SK-N-SH (cell line): ENCODE data around the gene ZNF469.

ENCODE experiments used
- CTCF ChIP-seq: fragments of 200-600 bp; sonication (generic); IDR thresholded peaks from 2 replicates; pipeline ENCODE4 v1.6.1; 2017; ENCODE audit warnings: antibody characterized with exemption, mild to moderate bottlenecking, moderate library complexity
- NRF1 ChIP-seq: IDR thresholded peaks from 2 replicates; pipeline ENCODE4 v1.6.1; 2012; ENCODE audit warnings: low read depth, mild to moderate bottlenecking, low read length
- POLR2AphosphoS5 ChIP-seq: IDR thresholded peaks from 2 replicates; pipeline ENCODE4 v1.6.1; 2012; ENCODE audit warnings: low read depth, low read length
- REST ChIP-seq: IDR thresholded peaks from 2 replicates; pipeline ENCODE4 v1.6.1; 2012; ENCODE audit warnings: mild to moderate bottlenecking, low read depth, low read length, moderate library complexity
- TAF1 ChIP-seq: IDR thresholded peaks from 2 replicates; pipeline ENCODE4 v1.6.1; 2012; ENCODE audit warnings: low read depth, mild to moderate bottlenecking, low read length, moderate library complexity, borderline replicate concordance

- TF ChIP-seq POLR2AphosphoS5 (no peak), CTCF (no peak), NRF1 (no peak), TAF1 (no peak), REST (no peak)
Measured at GRCh38 chr16:88411951-88412576, 29.3 kb downstream of the ZNF469 start.
